Measurements from ENCODE around the gene NDUFAF8.

Gene NDUFAF8, protein sequence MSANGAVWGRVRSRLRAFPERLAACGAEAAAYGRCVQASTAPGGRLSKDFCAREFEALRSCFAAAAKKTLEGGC

DNA sequence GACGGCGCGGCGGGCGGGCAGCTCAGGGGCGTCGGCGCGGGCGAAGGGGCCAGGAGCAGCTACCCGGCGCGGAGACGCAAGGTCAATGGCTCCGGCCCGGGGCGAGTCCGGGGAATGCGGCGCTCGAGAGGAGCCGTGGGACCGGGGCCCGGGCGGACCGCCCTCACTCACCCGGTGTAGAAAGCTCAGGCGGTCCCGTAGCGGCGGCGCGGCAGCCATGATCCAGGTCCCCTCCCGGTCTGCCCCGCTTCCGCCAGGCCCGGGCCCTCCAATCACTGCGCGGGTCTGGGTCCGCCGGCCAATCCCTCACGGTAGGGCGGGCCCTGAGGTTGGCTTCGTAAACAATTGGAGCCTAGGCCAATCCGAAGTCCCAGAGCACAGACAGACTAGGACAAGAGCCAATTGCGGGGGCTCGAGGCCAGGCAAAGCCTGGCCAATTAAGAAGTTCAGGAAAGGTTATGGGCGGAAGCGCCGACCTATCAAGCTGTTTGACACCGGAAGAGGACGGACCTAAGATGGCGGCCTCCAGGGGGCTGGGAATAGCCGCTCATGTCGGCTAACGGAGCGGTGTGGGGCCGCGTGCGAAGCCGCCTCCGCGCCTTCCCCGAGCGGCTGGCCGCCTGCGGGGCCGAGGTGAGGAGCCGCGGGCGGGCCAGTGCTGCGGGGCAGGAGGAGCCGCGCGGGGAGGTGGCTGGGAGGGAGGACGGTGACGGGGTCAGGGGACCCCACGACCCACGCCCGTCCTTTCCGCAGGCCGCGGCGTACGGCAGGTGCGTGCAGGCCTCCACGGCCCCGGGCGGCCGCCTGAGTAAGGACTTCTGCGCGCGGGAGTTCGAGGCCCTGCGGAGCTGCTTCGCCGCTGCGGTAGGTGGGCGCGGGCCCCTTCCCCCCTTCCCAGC lies at the start of gene NDUFAF8, which contains the start of gene TEPSIN:
Gene NDUFAF8 (plus strand): TSS at position 504 of the 899 bp plus-strand sequence. CDS start 46 bp downstream, at position 550.
Gene TEPSIN (minus strand): TSS at position 241 of the 899 bp plus-strand sequence. CDS start 22 bp downstream, at position 219.
- DNase-seq, result peak; percentile 97

DNA sequence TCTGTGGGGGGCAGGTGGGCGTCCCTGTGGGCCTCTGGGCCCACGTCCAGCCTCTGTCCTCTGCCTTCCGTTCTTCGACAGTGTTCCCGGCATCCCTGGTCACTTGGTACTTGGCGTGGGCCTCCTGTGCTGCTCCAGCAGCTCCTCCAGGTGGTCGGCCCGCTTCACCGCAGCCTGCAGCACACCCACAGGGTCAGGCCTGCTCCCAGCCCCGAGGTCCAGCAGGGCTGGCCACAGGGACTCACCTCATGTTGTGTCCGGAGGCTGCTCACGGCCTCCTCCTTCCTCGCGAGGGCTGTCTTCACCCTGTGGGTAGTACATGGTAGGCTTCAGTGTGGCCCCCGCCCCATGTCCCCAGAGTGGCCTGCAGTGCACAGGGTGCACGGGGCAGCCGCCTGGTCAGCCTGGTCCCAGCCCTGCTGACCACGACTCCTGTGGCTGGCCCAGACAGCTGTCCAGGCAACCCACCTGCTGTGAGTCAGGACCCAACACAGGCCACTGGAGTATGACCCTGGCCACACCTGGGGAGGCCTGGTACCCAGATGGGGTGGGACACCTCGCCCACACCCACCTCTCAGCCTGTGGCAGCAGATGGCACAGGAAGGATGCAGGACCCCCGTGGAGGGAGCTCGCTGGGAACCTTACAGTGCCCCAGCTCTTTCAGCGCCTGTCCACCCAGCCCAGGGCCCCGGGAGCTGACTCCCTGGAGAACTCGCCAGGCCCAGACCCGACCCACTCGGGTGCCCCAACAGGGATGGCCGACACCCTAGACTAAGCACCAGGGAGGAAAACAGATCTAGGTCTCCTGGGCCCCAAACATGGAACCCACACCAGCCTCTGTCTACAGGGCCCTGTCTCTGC lies 49.2 kb upstream of the NDUFAF8 start:
- no peak for DNase-seq

DNA sequence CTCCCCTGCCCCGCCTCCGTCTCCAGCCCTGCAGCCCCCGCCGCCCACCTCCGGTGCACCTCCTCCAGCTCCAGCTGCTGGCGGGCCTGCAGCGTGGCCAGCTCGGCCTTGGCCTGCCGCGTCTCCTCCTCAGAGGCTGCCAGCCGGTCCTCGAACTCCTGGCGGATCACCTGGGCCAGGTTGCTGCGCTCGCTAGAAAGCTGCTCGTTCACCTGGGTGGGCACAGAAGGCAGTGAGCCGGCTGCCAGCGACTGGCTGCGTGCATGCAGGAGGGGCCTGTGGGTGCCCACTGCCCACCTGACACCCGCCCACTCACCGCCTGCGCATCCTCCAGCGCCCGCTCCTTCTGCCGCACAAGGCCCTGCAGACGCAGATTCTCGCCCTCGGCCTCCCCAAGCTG lies 48.5 kb upstream of the NDUFAF8 start:
- no peak for DNase-seq

DNA sequence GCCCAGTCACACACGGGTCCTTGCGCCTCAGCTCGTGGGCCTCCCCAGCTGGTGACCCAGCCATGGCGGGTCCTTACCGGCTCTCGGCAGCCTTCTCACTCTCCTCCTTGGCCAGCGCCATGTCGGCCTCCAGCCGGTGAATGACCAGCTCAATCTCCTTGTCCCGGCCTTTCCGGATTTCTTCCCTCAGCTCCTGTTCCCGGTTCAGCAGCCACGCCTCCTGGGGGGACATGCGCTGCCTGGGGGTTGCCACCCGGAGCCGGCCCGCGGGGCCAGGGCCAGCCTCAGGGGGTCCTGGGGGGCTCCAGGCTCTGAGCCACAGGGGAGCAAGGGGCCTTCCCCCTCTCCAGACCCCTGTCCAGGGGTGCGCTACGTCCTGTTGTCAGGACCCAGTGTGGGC lies 48.0 kb upstream of the NDUFAF8 start:
- no peak for DNase-seq

DNA sequence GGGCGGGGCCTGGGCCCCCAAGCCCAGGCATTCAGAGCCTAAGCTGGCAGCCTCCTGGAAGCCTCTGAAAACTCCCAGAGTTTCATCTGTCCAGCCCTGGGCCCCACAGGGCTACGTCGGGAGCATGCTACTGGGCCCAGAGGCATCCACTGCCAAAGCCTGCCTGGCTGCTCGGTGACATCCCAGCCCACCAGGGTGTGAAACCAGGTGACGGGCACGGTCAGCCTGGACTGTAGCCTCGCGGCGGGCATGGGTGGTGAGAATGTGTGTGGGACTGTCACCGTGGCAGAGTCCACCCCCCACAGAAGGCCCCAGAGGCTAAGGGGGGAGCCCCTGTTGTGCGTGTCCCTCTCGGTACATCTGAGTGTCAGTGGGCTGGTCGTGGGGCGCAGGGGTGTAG lies 47.5 kb upstream of the NDUFAF8 start:
- DNase-seq, result no peak

DNA sequence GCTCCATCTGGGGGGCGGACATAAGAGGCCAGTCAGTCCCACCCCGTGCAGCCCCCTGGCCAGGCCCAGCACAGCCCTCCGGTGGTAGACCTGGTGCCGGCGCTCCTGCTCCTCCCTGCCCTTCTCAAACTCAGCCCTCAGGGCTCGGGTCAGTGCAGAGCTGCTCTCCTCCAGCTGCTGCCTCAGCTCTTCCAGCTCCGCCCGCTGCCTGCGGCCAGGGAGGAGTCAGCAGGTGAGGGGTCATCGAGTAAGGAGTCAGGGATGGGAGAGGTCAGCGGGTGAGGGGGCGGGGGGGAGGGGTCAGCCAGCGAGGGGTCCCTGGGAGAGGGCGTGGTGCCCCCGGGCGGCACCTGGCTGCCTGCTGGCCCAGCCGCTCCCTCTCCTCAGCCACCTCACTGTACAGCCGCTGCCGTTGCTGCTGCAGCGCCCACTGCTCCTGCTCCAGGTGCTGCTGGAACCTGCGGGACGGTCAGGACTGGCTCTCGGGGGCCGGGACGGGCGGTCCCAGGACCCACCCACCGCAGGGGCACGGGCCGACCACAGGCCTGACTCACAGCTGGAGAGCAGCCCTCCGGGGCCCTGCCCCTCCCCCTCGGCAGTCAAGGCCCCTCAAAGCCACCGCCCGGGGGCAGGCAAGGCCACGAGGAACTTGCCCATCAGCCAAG lies 46.6 kb upstream of the NDUFAF8 start:
- no peak for DNase-seq

DNA sequence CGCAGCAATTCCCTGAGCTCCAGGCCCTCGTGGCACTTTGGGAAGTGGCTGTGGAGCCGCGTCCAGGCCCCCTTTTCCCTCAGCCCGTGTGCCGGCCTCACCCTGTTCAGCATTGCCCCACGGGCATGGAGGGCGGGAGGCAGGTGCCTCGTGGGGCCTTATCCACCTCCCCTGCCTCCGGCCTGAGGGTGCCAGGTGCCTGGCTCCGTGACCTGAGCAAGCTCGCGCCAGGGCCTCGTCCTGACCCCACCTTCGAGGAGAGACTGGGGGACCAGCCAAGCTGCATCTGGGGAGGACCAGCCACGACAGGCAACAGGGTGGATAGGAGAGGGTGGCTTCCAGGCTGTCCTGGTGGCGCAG lies 46.1 kb upstream of the NDUFAF8 start:
- no peak for DNase-seq

DNA sequence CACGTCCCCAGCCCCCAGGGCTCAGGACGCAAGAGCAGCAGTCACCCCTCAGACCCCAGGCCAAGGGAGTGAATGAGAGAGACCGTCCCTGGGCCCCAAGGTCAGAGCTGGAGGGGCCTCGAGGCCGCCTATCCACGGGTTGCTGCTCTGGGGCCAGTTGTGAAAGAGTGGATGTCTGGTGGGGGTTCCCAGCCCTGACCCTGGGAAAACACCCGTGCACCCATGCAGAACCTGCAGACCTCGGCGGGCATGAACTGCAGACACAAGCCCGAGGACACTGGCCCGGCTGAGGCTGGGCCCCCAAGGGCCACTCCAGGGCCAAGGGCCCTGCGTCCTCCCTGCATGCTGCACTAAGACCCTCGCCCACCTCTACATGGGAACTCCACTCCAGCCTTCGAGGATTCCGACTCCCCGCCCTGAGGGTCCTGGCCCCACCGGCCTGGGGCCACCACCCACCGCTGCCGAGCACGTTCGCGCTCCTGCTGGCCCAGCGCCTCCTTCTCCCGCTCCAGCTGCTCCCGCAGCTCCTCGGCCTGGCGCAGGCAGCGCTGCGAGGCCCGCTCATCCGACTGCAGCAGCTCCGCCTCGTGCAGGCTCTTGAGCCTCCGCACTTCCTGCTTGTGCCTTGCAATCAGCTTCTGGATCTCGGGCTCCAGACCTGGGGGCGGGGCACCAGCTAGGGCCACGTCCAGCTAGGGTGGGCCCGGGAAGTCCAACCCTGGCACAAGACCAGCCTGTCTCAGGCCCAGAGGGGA lies 45.5 kb upstream of the NDUFAF8 start:
- DNase-seq, result no peak

DNA sequence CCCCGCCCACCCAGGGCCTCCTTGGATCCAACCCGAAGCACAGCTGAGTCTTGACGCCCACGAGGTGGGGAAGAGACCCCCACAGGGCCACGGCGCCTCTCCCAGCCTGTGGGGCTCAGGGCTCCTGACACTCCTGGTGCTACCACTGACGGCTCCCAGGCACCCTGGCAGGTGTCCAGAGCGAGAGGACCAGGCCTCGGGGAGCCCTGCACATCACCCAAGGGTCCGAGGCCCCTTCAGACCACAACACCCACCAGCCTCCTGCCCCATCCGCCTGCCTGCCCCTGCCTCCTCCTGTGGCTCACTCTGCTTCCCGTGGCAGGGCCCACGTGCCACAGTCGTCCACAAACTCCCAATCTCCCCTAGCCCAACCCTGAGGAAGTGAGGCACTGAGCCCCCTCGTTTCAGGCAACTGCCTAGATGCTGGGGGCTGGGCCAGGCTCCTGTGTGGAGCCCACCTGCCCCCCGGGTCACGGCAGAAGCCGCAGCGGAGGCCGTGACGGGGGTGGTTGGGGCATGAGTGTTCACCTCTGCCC lies 44.8 kb upstream of the NDUFAF8 start:
- DNase-seq, result no peak

DNA sequence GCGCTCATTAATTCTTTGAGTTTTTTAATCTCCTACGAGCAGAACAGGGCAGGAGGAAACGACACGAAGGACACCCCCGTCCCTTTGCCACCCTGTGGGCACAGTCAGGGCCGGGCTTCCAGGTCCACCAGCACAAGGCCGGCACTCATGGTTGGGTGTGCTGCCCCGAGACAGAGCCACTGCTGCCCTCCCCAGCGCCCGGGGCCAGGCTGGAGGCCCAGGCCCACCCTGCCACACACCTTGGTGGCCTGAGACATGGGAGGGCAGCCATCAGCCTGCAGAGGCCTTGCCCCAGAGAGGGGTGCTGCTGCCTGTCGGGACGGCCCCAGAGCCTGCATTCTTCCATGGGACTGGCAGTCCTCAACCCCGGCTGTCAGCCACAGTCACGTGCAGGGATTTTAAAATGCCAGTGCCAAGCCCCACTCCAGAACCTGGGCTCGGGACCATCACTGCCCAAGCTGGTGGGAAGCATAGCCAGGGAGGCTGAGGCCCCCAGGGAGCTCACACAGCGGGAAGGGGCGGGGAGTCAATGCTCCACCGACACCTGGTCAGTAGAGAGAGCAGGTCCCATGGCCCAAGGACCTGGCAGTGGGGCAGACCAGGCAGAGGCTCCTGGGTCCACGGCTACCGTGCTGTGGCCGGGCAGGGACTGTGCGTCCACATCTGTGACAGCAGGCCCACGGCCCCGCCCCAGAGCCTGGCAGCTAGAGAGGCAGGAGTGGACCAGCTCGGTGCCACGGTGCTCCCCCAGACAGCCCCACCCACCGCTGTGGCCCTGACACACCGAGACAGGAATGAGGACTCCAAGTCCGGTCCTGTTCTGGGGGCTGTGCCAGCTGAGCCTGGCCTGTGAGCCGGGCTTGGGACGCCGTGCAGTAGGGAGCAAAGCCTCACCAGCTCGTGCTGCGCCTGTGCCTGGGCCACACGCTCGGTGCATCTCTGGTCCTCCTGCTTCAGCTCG lies 43.9 kb upstream of the NDUFAF8 start:
- DNase-seq, result no peak

DNA sequence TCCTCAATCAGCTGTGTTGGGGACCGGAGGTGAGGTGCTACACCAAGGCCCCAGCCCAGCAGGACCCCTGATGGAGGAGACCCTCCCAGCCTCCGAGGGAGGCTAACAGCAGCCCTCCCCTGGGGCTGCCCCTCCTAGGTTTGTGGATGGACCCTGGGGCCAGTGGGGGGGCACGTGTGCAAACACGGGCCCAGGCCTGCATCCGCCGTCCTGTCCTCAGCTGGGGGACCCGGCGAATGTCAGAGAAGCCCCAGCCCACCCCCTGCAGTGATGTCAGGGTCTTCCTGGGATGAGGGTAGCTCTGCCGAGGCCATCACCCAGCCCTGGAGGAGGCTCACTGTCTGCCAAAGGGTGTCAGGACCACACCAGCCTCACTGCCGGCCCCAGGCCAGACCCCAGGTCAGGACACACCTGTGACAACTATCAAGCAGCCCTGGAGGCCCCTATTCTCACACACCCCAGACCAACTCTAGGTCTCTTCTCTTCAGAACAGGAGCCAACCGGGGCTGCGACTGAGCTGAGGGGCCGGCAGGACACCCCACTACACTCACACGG lies 43.1 kb upstream of the NDUFAF8 start:
- DNase-seq, result no peak

DNA sequence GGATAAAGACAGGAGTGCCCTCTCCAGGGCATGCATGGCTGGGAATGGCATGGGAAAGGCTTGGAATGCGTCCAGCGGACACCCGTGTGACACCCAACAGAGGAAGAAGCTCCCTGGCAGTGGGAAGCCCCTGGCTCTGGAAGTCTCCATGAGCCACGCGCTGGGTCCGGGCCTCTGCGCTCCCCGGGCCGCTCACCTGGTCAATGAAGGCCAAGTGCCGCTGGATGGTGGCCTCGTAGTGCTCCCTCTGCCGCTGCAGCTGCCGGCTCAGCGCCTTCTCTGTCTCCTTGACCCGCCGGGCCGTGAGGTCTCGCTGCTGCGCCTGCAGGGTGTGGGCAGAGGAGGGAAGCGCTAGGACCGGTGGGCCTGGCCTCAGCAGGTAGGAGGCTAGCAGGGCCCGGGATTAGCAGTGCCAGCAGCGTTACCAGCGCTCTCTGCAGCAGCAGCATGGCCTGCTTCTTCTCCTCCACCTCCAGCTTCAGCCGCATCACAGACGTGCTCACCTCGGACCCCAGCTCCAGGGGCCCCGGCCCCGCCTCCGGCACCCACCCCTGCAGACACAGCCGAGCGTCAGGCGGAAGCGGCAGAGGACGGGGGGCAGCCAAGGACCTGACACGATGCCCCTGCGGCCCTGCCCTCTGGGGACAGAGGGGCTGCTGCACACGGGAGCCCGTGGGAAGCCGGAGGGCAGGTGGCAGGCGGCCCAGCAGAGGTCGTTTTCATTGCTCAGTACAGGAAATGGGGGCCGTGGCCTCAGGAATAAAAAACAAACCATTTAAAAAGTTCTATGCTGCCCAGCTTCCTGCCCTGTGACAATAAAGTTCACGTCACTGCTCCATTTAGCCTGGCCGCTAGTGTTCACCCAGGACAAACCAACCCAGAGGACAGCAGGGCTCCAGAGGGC lies 42.4 kb upstream of the NDUFAF8 start:
- DNase-seq, result no peak

DNA sequence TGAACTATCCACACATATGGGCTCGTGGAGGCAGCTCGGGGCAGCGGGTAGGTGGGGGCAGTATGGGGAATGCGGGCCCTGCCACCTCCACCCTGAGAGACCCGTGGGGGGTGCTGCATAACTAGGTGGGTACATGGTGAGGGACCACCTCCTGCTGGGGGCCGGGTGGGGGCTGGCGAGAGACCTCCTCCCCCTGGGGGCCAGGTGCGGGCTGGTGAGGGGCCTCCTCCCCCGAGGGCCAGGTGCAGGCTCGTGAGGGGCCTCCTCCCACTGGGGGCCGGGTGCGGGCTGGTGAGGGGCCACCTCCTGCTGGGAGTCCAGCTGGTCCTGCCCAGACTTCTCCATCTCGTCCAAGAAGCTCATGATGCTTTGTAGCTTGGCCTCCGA lies 41.7 kb upstream of the NDUFAF8 start:
- no peak for DNase-seq

DNA sequence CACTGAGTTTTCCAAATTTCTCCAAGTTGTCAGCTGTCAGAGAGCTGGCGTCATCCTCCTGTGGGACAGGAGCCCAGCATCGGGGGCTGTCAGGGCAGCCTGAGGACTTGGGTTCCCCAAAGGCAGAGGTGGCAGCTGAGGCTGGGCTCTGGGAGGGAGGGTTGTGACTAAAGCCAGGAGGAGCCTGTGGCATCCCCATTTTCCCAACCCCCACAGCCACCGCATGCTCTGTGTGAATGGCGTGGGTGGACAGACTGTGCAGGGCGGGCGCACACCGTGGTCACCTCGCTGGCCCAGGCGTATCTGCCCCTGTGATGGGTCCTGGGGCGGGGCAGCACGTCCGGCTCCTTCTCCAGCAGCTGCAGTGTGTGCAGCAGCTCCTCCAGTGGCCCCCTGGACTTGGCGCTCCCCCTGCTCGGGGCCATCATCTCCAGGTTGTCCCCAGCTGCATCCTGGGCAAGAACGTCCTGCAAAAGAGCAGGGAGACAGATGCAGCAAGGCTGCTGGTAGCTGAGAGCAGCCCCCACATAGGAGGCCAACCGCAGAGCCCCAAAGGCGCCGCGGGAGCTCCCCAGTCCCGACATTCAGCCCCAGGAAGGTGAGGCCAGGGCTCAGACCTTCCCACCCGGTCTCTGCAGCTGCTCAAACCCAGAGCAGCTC lies 41.2 kb upstream of the NDUFAF8 start:
- DNase-seq, result no peak

DNA sequence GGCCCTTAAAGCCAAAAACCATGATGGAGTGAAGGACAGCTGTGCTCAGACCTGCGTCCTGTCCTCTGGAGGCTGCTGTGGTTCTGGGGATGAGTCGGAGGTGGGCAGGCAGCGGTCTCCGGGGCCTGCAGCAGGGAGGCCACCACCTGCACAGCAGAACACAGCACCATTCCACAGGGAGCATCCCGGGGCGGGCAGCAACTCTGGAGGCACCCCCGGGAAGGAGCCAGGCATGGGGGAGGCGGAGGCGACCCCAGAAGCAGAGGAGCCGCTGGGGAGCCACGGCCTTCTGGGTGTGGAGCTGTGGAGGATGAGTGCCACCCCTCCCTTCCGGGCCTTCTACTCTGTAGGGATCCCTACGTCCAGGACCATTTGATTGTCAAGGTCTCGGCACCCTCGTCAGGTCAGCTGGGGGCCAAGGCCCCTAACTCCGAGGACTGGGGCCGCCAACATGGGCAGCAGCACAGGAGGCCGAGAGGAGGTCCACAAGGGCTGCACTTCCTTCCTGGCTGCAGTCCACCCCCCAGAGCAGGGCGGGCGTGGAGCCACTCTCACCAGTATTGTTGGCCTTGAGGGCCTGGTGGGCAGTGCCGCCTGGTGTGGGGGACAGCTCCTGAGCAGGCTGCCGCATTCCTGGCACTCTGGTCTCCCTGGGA lies 40.2 kb upstream of the NDUFAF8 start:
- no peak for DNase-seq

DNA sequence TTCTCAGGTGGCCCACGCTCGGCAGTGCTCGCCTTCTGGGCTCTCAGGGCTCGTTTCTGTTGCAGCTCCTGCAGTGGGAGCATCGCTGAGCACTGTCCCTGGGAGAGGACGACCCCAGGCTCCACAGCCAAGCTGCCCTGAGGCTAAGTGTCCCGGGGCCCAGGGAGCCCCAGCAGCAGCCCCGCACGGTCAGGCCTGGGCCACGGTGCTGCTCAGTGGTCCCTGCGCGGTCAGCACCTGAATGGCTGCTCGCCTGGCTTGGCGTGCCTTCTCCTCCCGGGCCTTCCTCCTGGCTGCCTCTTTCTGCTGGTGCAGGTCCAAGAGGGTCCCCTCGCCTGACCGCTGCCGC lies 39.7 kb upstream of the NDUFAF8 start:
- no peak for DNase-seq

DNA sequence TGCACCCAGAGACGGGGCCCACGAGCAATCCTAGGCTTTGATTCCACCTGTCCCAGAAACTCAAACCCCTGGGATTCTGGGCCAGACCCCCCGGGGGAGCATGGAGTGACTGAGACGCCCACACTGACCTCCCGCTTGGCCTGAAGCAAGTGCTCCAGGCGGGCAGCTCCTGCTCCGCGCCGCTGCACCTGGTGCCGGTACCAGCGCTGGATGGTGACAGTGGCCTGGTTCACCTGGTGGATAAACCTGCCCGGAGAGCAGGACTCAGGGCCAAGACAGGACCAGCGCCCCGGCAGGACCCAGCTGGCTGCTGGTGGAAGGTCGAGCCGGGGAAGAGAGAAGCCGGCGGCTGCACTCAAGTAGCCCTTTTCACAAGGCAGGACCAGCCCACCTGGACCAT lies 38.9 kb upstream of the NDUFAF8 start:
- DNase-seq, result no peak
